GM18868 (cell line): ENCODE results near the gene TPRN.

Experiments
- ATAC-seq: cut with Tn5 transposase; IDR thresholded peaks from one replicate; pipeline ENCODE4 v1.9.1; 2021; ENCODE audit warnings: mild to moderate bottlenecking, moderate library complexity; ENCODE audit not compliant: unreplicated experiment

Gene TPRN

GRCh38 chr9:137226338-137227053 is 26.0 kb upstream of the TPRN start:
- no peak for ATAC-seq

GRCh38 chr9:137225699-137226331 is 25.3 kb upstream of the TPRN start:
- no peak for ATAC-seq

- ATAC-seq: no peak
Observed at GRCh38 chr9:137224830-137225694, 24.5 kb upstream of the TPRN start, which contains the start of gene CYSRT1. CYSRT1 (plus strand) TSS chr9:137225174; CDS start chr9:137225622, 448 bp downstream.

GRCh38 chr9:137223078-137223970 is 22.8 kb upstream of the TPRN start:
- peak; percentile 73 for ATAC-seq

- no peak for ATAC-seq
Observed at GRCh38 chr9:137222190-137223077, 21.9 kb upstream of the TPRN start, which contains the start of gene RNF208. RNF208 (minus strand) TSS chr9:137222240; CDS start chr9:137221212, 1,028 bp downstream.

DNA sequence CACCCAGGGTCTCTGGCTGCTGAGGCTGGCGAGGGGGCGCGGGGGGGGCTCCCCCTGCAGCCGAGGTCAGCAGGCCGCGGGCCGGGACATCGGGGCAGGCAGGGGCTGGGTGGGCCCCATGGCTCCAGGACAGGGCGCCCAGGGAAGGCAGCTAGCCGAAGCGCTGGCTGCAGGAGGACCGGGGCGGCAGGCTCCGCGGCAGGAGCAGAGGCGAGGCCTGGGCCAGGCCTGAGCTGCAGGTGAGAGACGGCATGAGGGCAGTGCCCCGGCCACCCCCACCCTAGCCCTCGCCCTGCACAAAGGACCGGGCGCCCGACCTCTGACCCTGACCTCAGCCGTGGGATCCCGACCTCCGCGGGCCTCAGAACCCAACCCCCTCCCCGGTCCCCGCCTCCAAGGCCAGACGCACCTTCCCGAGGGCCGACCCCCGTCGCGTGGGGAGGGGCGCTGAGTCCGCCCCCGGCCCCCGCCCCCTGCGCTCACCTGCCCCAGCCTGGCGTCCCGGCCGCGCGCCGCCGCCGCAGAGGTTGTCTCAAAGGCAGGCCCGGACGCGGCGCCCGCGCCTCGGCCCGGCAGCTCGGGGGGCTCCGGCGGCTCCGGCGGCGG is 21.1 kb upstream of the TPRN start:
- ATAC-seq: no peak

GRCh38 chr9:137221095-137221505 is 20.6 kb upstream of the TPRN start:
- ATAC-seq: no peak

GRCh38 chr9:137220317-137221094 is 20.0 kb upstream of the TPRN start:
- ATAC-seq: no peak

DNA sequence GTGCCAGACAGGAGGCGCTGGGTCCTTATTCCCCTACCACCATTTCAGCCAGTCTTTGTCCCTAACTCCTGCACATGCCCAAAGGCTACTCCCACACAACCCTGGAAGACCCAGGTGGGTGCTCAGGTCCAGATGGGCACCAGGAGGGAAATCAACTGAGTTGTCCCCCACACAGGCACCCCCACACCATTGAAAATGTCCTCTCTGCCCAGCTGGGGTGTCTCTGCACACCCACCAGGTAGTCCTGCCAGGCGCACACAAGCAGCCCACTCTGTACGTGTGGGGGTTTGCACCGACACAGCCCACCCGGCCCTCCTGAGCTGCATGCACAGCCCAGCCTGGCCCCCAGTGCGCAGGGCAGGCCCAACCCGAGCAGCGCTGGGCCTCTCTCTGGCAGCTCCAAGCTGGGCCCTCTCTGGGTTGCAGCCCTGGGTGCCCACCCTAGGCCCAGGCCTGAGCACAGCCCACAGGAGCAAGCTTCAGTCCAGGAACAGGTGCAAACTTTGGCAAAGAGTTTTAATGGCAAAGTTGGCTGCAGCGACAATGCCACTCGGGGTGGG is 19.3 kb upstream of the TPRN start:
- ATAC-seq: no peak

GRCh38 chr9:137218754-137219271 is 18.3 kb upstream of the TPRN start:
- ATAC-seq: no peak

DNA sequence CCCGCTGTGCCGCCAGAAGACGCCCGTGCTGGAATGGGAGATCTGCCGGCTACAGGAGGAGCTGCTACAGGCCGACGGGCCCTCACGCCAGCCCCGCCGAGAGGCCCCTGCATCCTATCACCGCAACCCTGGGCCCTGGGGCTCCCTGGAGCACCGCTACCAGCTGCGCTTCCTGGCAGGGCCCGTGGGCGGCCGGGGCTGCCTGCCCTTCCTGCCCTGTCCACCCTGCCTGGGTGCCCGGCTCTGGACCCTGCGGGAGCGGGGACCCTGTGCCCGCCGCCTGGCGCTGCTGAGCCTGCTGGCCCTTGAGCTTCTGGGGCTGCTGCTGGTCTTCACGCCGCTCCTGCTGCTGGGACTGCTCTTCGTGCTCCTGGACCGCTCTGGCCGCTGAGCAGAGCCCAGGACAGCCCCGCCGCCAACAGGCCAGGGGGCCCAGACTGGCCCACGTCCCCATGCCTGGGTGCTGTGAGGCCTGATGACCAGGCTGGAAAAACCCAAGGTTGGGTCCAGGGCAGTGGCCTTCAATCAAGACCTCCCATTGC is 17.7 kb upstream of the TPRN start:
- no peak for ATAC-seq

DNA sequence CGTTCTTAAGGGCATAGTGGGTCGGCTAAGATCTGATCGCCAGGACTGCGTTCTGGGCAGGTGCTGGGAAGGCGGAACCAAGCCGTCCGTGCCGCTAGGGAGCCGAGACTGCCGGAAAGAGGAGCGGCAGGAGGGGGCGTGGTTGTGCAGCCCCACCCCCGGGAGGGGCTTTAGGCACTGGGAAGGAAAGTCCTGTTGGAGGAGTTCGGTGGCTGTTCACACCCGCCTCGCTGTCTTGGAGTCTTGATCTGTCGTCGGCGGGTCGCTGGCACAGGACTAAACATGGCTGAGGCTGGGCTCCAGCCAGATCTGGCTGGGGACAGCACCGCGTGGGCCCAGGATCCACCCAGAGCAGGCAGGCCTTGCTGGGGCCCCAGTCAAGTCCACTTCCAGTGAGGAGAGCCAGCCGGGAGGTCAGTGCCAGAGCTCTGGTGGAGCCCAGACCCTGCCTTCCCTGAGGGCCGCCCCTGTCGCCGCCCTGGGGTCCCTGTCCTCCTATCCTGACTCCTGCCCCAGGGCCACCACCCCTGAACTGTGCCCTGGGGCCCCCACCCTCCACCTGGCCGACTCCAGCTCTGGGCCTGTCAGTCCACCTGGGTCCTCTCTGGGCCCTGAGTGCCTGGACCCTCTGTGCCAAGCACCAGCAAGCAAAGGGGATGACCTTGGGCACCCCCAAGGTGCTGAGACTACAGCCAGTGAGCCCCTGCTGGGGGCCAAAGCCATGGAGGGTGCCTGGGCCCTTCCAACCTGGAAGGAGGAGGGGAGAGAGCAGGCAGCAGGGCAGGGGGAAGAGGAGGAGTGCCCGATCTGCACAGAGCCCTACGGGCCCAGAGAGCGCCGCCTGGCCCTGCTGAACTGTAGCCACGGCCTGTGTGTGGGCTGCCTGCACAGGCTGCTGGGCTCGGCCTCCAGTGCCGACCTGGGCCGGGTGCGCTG is 17.0 kb upstream of the TPRN start:
- no peak for ATAC-seq

DNA sequence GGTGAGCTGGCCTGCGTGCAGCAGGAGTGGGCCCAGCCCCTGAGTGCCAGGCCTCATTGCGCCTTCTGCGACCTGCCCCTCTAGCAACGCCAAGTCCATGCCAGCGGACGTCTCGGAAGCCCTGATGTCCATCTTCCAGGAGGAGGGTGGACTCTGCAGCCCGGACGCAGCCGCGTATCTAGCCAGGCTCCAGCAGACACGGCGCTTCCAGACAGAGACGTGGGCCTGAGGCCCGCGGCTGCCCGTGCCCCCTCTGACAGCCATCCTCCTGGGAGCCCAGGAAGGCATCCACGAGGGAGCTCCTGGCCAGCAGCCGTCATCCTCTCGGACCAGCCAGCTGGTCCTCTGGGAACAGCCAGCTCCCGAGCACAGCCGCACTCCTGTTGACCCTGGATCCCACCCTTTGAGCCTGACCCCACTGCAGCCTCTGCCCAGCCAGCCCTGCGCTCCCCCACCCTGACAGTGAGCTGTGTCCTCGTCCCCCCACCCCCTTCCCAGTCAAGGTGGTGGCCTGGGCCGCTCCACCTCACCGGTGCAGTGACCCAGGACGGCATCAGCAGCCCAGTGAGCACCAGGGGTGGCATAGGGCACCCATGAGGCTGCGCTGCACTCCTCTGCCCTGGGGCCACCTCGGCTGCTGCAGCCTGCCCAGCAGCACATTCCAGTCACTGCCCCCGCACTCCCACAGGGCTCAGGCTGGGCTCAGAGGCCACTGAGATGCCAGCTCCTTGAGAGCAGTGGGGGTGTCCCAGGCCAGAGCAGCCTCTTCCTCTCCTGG is 15.8 kb upstream of the TPRN start:
- no peak for ATAC-seq

DNA sequence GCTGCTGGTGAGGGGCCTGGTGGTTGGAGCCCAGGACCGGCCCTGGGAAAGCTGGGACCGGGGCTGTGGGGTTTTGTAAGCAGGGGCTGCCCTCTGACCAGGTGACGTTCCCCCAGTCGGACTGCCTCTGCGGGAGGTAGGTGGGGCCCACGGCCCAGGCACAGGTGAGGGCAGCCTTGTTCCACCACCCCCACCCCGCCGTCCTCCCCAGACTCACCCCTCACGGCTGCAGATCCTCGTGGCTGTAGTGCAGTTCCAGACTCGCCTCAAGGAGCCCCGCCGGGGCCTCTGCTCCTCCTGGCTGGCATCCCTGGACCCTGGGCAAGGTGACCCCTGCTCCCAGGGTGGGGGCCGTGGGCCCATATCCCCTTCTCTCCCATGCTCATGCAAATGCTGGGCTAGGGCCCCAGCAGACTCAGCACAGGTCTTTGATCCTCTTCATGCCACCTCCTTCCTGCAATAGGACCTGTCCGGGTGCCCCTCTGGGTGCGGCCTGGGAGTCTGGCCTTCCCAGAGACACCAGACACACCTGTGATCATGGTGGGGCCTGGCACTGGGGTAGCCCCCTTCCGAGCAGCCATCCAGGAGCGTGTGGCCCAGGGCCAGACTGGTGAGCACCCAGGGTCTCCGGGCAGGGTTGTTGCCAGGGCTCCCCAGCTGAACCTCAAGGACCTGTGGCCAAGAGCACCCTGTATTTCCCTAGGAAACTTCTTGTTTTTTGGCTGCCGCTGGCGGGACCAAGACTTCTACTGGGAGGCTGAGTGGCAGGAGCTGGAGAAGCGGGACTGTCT is 14.8 kb upstream of the TPRN start:
- ATAC-seq: no peak

DNA sequence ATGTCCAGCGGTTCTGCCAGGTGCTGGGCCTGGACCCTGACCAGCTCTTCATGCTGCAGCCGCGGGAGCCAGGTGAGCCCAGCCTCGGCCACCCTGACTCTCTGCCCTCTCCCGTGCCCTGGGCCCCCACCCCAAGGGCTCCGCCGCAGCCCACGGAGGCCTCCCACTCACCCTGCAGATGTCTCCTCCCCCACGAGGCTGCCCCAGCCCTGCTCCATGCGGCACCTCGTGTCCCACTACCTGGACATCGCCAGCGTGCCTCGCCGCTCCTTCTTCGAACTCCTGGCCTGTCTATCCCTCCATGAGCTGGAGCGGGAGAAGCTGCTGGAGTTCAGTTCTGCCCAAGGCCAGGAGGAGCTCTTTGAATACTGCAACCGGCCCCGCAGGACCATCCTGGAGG is 14.1 kb upstream of the TPRN start:
- ATAC-seq: no peak
